ENCODE measurements around the gene RAB11FIP4. TPM values are rescaled to one million over a fixed set of nuclear protein-coding genes. Genes with fewer than 3 reads are reported as not detected.

RAB11FIP4 gene
- total RNA-seq, 1 experiment from 2014 or later = 0.10 TPM

GRCh38 chr17:31540602-31541307, 149.3 kb downstream of the RAB11FIP4 start:
- DNase-seq (ENCODE audit: low read depth) = no peak

- no peak for DNase-seq (ENCODE audit: low read depth)
Observed at GRCh38 chr17:31541559-31541958, 150.1 kb downstream of the RAB11FIP4 start.

DNA sequence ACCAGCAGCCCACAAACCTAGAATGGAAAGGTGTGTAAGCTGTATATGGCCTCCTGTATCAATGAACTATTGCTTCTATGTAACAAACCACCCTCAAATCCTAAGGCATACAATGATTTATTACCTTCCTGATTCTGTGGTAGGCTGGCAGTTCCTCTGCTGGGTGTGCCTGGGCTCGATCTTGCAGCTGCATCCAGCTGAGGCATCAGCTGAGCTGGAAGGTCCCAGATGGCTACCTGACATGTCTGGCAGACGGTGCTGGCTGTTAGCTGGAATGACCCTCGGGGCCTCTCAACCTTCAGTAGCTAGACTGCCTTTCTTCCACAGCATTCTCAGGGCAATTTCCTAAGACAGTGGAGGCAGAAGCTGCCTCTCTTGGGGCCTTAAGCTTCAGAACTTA, 152.7 kb downstream of the RAB11FIP4 start:
- DNase-seq (ENCODE audit: low read depth) = no peak

- DNase-seq (ENCODE audit: low read depth) = no peak
Observed at GRCh38 chr17:31546650-31547049, 155.2 kb downstream of the RAB11FIP4 start.

DNA sequence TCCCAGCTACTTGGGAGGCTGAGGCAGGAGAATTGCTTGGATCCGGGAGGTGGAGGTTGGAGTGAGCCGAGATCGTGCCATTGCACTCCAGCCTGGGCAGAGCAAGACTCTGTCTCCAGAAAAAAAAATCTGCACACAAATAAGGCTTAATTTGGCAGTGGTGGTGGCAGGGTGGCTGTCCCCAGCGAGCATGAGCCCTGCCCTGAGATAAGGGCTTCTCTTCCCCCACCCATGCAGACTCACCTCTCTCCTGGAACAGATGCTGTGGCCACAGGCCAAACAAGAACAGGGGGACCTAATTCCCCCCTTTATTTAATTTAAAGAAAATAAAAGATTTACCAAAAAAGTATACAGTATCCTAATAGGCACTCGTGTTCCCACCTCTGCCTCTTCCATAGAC, 157.2 kb downstream of the RAB11FIP4 start:
- no peak for DNase-seq (ENCODE audit: low read depth)

- peak; percentile 21 for DNase-seq (ENCODE audit: low read depth)
Observed at GRCh38 chr17:31549121-31549524, 157.6 kb downstream of the RAB11FIP4 start.

DNA sequence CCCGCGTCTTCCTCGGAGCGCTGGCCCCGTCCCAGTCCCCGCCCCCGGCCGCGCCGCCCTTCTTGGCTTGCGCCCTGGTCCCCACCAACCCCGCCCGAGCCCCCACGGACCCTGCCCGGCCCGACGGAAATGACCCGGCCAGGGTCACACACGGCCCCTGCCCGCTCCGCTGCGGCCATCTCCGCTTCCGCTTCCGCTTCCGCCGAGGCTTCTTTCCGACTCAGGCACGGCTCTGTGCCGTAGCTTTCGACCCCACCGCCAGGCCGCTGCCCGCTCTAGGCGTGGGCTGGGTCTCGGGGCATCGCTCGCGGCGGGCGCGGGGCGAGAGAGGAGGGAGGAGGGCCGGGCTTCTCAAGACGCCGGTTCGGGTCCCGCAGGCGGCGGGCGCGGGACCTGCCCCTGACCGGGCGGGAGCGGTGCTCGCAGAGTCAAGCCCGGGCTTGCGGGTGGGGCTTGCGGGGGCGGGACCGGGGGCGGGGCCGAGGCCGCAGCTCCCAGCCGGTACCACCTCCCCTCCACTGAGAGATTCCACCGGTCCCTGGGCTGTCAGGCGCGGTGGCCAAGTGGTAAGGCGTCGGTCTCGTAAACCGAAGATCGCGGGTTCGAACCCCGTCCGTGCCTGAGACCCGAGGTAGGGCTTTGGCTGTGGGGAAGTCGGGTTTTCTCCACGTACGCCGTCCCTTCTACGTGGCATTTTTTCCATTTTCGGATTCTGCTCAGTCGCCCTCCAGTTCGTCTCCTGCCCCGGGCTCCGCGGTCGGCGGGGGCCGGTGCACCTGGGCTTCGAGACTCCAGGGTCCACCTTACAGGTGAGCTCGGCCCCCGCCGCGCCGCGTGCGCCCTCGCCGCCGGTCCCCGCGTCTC, 158.3 kb downstream of the RAB11FIP4 start:
- DNase-seq (ENCODE audit: low read depth) = peak; percentile 91

- no peak for DNase-seq (ENCODE audit: low read depth)
Observed at GRCh38 chr17:31550389-31551056, 159.0 kb downstream of the RAB11FIP4 start.

DNA sequence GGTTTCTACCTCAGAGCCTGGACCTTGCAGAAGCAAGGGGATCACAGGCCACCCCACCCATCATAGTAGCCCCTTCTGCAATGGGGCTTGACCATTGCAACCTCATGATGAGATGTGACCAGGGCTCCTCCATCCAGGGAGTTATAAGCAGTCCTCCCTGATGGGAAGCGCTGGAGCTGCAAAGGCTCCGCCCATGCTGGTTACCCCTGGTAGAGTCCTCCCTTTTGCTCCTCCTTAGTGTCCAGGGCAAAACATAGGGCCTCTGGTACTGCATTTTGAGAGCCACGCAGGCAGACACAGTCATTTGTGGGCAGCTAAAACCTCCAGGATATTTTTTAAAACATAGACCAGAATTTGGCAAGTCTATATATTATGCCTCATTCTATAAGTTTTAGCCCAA, 161.1 kb downstream of the RAB11FIP4 start:
- DNase-seq (ENCODE audit: low read depth) = no peak

DNA sequence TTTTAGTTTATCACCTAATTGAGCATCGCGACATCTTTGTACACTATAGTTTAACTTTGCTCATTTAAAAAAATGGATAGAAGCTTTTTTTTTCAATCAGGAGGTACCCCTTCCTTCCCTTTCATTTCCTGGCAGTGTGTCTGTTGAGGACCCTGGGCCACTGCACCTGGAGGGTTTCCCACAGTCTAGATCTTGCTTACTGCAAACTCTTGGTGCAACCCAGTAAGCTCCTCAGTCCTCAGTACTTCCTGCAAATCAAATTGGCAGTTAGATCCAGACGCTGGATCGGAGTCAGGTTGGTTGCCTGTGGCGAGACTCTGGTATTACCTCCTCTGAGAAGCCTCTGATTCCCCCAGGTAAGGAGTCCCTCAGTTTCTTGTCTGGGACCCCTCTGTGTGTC, 162.0 kb downstream of the RAB11FIP4 start:
- DNase-seq (ENCODE audit: low read depth) = no peak

GRCh38 chr17:31554930-31555329, 163.5 kb downstream of the RAB11FIP4 start:
- DNase-seq (ENCODE audit: low read depth) = peak; percentile 13

DNA sequence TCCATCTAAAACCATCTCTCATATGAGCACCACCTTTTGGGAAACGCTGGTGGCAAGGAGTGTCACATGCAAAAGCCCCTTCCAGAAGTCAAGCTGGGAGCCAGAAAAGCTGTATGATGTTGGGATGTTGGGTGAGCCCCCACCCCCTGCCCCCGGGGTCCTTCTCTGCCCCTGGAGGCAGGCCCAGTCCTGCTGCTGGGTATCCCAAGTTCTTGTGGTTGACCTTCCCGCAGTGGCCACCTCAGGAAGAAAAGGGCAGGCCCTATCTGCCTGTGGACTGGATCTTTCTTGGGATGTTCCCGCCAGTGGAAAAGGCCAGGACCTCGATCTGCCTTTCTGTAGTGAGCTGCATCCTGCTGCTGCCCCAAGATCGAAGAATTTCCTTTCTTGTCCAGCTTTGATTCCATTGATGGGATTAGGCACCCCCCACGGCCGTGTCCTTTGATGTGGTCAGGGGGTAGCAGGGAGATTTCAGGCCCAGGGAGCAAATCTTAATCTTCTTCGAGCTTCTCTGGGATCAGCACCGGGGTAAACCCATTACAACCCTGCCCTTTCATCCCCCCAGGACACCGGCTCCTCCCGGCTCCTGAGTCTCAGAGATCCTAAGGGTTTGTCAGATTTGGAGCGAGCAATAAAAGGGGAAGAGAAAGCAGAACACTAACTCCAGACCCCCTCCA, 165.6 kb downstream of the RAB11FIP4 start:
- DNase-seq (ENCODE audit: low read depth) = no peak

- peak; percentile 66 for DNase-seq (ENCODE audit: low read depth)
Observed at GRCh38 chr17:31558748-31559583, 167.5 kb downstream of the RAB11FIP4 start.

DNA sequence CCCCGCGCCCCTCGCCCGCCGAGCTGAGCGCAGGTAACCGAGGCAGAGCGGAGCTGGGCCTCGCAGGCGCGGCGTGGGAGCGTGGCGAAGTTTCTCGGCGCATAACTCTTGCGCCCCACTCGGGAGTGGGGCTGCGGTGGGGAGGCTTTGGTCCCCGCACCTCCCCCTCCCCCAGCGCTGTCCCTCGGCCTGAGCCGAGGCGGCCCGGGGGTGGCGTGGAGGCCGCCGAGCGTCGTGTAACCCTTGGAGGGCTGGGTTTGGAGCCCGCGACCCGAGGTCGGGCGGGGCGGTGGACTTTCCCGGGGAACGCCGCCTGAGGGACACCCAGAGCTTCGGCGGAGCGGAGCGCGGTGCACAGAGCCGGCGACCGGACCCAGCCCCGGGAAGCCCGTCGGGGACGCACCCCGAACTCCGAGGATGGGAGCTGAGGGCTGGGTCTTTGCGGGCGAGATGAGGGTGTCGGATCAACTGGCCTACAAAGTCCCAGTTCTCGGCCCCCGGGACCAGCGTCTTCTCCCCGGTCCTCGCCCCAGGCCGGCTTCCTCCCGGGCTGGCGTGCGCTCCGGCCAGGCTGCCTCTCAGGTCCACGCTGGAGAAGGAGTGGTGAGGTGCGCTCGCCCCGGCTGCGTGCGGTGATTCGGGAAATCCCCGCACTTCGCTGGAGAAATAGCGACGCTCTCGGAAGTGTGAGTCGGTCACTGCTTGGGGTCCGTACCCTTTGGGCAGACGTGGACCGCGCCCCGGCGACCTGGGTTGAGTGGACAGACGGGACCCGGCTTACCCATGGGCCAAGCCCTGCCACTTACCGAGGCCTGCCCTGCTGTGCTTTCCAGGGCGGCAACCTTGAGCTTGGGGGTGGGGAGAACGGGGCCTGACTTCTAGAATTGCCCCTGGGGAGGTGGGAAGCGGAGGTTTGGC, 168.4 kb downstream of the RAB11FIP4 start:
- no peak for DNase-seq (ENCODE audit: low read depth)

DNA sequence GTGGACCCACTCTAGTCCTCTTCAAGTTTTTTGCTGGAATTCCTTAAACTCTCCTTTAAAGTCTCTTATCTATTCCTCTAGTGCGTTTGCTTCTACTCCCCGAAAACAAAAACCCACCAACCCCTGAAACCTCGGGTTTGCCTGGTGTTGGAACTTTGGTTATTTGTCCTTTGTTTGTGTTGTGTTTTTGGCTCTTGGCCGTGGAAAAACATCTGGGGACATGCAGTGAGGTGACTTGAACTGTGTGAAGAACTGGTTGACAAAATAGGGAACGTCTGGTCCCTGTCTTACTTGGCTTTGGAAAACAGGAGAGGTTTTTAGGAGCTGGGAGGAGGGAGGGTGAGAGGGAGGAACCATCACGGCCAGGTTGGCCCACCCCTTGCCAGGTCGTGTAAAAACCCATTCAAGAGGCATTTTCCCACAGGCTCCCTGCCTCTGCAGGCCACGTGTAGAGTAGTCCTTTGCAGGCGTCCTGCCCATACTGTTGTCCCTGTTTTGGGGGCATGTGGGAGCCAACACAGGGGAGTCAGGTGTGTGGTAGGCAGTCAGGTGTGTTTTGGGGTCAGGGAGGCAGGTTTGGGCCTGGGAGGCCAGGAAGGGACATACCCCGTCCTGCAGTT, 169.3 kb downstream of the RAB11FIP4 start:
- no peak for DNase-seq (ENCODE audit: low read depth)

DNA sequence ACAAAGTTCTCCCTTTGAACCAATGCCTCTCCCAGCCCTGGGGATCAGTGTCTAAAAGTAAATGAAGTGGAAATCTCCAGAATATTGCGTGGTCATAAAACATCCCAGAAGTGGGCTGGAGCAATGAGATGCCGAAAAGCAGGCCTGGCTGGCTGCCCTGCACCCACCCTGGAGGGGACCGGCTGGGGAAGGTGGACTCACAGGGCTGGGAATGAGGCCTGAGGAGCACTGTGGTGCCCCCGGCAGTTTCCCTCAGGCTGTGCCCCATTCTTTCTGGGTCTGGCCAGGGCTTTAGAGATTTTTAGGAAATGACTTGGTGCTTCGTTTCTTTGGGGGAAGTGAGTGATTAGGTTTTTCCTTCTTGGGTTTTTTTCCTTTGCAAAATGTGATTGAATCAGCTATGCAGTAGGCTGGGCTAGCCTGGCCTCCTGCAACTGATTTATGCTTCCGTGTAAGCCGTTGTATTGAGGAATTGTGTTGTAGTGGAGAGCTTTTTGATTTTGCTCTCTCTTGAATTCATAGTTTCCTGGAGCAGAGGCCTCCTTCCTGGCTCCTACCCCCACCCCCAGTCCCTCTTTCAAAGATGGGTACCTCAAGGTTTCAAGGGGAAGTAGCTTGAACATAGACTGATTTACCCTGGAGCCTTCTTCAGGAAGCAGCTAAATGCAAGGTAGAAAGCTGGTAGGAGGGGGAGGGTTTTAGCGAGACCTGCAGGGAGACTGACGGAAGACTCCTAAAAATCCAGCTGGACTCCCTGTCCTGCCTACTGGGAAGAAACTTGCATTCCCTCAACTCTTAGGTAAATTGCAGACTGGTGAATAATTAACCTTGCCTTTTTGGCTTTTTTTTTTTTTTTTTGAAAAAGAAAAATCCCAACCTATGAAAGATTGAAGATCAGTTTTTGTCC, 170.2 kb downstream of the RAB11FIP4 start:
- peak; percentile 6 for DNase-seq (ENCODE audit: low read depth)

- no peak for DNase-seq (ENCODE audit: low read depth)
Observed at GRCh38 chr17:31562376-31562840, 170.9 kb downstream of the RAB11FIP4 start.

- no peak for DNase-seq (ENCODE audit: low read depth)
Observed at GRCh38 chr17:31564291-31564690, 172.8 kb downstream of the RAB11FIP4 start.

All from HT1080 (cell line).